ENCODE data around the gene OR51V1.

- TF ChIP-seq CTCF (IDR thresholded peaks at IDR 0.05) (no peak), POLR2A (IDR thresholded peaks at IDR 0.05) (no peak)
Observed at GRCh38 chr11:5235364-5236095, 35.0 kb upstream of the OR51V1 start.

All from testis (tissue), 2 donors.